ENCODE results near the gene PRM3.

PRM3 gene, protein sequence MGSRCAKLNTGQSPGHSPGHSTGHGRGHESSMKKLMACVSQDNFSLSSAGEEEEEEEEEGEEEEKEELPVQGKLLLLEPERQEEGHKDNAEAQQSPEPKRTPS

GRCh38 chr16:11272921-11273720, at the start of gene PRM3:
Gene PRM3 (minus strand): TSS chr16:11273629. CDS start chr16:11273595, 34 bp downstream.
- DNase-seq, result no peak

DNA sequence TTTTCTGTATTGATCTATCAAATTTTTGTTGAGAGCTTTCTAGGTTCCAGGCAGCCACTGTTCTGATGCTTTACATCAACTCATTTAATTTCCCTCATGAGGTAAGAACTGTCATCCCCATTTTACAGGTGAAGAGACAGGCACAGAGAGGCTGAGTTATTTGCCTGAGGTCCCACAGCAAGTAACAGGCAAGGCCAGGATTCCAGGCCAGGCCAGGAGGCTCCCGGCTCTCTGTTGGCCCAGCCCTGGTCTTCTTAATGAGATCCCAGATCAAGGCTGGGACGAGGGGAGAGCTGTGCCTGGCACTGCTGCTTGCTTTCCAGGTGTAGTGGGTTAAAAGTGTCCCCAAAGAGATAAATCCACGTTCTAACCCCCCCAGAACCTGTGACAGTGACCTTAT, 49.4 kb upstream of the PRM3 start:
- DNase-seq, result no peak

- no peak for DNase-seq
Measured at GRCh38 chr16:11321662-11322061, 48.2 kb upstream of the PRM3 start.

GRCh38 chr16:11320170-11320569, 46.7 kb upstream of the PRM3 start:
- DNase-seq, result no peak

DNA sequence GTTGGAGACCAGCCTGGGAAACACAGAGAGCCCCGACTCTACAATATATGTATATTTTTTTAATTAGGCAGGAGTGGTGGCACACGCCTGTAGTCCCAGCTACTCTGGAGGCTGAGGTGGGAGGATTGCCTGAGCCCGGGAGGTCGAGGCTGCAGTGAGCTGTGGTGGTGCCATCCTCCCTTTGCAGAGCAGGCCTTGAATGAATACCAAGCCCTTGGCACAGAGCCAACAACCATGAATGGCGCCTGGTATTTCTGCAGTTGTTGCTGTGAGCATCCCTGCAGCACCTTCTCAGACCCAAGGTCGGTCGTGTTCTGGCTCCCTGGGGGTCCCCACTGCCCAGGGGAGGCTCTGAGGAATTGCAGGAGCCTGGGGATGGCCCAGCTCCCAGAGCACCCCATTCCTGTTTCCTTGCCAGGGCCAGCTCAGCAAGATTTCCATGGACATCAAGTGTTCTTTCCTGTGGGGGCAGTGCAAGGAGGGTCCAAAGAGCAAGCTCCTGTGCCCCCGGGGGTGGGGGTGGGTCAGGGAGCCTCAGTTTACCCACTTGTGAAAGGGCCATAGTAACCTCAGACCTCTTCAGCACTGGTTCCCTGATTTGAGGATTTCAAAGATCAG, 46.2 kb upstream of the PRM3 start:
- no peak for DNase-seq

GRCh38 chr16:11318817-11319216, 45.4 kb upstream of the PRM3 start:
- no peak for DNase-seq

- DNase-seq, result no peak
Measured at GRCh38 chr16:11316331-11317015, 43.0 kb upstream of the PRM3 start.

GRCh38 chr16:11315510-11315909, 42.1 kb upstream of the PRM3 start:
- no peak for DNase-seq

GRCh38 chr16:11314309-11314894, 41.0 kb upstream of the PRM3 start:
- DNase-seq, result no peak

GRCh38 chr16:11313493-11314308, 40.3 kb upstream of the PRM3 start:
- DNase-seq, result no peak

DNA sequence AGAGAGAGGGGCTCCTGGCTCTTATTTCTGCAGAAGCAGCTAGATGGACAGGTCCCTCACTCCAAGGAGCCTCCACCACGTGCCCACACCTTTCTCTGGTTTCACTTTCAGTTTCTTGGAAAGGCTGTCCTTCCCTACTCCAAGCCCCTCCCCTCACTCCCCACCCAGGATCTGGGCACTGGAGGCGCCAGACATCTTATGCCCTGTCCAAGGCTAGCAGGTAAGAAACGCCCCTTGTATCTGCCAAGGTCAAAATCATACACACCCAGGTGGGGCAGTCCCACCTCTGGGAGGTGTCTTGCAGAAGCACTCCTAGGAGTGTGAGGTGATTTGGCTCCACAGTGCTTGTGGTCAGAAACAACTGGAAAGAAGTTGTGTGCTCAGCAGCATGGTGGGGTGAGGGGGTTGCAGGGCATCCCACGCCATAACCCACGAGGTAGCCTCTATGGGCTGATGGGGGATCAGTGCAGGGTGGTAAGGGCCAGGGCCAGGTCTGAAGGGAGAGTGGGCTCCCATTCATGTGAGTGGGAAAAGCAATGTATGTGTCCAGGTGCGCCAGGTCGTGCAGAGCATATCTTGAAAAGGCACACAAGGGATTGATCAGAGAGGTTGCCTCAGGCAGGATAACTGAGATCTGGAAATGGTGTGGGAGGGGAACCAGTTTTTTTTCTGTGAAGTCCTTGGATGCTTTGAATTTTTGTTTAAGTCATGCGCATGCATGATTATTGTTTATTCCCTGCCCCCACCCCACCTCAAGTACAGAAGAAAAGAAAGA, 39.5 kb upstream of the PRM3 start:
- no peak for DNase-seq

GRCh38 chr16:11310997-11311561, 37.6 kb upstream of the PRM3 start:
- DNase-seq, result no peak

DNA sequence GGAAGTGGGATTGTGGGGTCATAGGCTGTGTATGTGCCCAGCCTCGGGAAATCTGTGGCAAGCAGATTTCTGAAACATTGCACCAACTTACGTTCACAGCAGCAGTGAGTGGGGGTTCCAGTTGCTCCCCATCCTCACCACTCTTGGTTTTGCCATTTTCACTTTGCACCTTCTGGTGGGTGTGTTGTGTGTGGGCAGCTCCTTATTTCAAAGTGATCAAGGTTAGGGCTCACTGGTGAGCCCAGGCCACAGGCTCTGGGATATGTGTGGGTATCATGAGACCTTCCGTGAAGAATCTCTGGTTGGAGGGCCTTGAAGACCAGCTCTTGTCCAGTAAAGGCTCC, 37.2 kb upstream of the PRM3 start:
- DNase-seq, result no peak

DNA sequence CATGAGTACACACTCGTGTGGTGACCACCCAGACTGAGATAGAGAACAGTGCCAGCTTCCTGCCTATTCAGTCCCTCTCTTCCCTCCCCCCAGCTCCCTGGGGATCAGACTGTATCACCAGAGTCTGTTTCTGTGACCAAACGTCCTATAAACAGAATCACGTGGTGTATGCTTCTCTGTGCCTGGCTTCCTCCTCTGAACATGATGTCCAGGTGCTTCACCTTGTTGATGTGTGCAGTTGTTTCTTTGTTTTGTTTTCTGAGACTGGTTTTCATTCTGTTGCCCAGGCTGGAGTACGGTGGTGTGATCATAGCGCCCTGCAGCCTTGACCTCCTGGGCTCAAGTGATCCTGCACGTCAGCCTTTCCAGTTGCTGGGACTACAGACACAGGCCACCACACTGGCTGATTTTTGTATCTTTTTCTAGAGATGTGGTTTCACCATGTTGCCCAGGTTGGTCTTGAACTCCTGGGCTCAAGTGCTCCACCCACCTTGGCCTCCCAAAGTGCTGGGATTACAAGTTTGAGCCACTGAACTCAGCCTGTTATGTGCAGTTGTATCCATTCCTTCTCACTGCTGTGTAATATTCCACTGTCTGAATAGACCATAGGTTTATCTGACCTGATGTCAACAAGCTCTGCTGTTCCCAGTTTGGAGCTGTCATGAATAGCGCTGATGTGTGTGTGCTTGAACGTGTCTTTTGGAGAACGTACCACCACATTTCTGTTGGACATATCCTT, 36.6 kb upstream of the PRM3 start:
- no peak for DNase-seq

DNA sequence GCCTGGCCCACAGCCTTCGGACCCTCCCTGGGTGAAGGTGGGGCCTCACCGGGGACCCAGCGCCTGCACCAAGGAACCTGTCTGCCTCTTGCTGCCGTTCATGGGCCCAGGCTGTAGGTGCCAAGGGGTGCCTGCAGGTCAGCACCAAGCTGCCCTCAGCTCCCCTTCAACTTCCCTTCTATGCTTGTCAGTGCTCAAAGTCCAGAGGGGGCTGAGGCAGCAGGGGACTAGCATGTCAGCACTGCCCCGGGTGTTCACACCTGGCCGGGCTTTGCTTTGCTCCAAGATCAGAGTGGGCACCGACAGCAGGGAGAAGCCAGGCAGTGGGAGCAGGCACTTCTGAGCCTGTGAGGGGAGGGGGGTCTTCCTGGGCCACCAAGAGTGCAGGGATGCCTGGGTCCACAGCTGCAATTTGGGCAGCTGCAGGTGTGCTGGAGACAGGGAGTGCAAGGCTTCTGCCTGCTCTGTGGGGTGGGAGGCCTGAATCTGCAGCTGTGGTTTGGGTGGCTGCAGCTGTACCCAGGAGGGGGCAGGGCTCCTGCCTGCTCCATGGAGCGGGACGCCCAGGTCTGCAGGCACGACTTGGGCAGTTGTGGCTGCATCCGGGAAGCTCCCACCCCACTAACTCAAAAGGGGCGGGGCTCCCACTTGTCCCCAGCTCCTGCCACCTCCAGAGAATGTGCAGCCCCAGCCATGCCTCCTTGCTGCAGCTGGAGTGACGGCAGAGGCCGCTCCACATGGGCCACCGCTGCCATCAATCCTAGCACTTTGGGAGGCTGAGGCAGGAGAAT, 35.3 kb upstream of the PRM3 start:
- no peak for DNase-seq

DNA sequence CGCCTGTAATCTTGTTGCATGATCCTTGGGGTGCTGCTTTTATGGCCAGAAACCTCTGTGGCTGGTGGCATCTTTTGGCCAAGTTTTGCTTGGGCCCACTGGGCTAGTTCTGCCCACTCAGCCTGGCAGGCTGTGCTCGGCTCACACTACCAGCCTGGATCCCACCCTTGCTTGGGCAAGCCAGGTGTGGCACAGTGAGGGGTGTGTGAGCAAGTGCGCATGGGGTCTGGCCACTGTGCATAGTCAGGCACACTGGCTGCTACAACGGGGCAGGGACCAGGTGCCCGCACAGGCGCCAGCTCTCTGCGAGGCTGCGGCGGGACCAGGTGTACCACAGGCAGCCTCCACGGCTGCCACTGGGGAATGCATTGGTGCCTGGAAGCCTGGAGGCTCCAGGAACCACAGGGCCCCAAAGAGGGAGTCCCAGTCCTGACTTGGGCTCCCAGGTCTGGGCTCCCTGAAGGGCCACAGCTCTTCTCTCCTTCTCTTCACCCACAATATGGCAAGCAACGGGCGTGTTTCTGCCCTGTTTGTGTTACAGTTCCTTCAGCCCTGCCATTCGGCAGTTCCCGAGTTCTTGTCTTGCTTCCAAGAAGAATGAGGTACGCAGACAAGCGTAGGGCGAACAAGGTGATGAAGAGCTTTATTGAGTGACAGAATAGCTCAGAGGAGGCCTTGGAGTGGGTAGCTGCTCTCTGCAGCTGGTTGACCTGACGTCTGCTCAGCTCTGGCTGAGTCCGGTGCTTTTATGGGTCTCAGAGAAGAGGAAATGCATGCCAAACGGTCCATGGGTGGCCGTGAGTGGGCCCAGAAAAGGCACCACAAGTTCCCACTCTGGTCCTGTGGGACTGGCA, 34.4 kb upstream of the PRM3 start:
- DNase-seq, result no peak

DNA sequence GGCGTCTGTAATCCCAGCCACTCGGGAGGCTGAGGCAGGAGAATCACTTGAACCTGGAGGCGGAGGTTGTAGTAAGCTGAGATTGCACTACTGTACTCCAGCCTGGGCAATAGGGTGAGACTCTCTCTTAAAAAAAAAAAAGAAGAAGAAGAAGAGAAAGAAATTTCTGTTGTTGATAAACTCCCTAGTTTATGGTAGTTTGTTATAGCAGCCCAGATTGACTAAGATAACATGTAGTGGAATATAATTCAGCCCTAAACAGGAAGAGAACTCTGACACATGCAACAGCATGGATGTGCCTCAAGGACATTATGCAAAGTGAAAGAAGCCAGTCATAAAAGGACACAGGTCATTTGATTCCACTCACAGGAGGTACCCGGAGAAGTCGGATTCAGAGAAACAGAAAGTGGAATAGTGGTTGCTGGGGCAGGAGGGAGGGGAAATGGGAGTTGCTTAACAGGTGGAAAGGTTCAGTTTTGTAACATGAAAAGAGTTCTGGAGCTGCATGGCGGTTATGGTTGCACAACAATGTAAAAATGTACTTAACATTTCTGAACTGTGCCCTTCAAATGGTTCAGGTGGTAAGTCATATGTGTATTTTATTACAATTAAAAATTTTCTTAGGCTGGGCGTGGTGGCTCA, 33.7 kb upstream of the PRM3 start:
- no peak for DNase-seq

DNA sequence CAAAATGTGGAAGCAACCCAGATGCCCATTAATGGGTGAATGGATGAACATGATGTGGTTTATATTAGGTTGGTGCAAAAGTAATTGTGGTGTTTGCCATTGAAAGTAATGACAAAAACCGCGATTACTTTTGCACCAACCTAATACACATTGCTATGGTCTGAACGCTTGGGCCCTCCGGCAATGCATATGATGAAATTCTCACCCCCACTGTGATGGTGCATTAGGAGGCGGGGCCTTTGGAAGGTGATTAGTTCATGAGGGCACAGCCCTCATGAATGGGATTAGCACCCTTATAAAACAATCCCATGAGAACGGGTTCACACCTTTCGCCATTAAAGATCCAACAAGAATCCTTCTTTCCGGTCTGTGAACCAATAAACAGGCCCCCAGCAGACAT, 33.0 kb upstream of the PRM3 start:
- no peak for DNase-seq

All from DMS 273 treated with DMSO at 0.1 percent for 48 hours (cell line).